Stimulated activated naive CD8-positive, alpha-beta T cell treated with anti-CD3 and anti-CD28 coated beads, Interleukin-15, amount 100 ng/mL, for 72 hours (primary cell): ENCODE data around the gene SOBP.

Source experiments
- ATAC-seq: fragments of 150-1000 bp; cut with Tn5 transposase; 2 replicates; pipeline ENCODE4 v1.10.0; 2021; ENCODE audit warnings: mild to moderate bottlenecking, moderate library complexity
- DNase-seq, 2 donors: peaks; one replicate each; pipeline ENCODE4 v3.0.0; 2021 to 2022
- H3K27ac Mint-ChIP-seq, 2 donors: one replicate each; pipeline ENCODE4 v1.8.0; 2022; ENCODE audit warnings: mild to moderate bottlenecking in 2 of 2, mixed read lengths in 2 of 2, moderate library complexity in 2 of 2
- H3K27me3 Mint-ChIP-seq: one replicate; pipeline ENCODE4 v1.8.0; 2022; ENCODE audit warnings: mixed read lengths
- H3K4me1 Mint-ChIP-seq: one replicate; pipeline ENCODE4 v1.8.0; 2022; ENCODE audit warnings: mild to moderate bottlenecking, mixed read lengths
- H3K4me3 Mint-ChIP-seq, 2 donors: one replicate each; pipeline ENCODE4 v1.8.0; 2022; ENCODE audit warnings: mild to moderate bottlenecking in 2 of 2, mixed read lengths in 2 of 2, moderate library complexity in 1 of 2
- H3K9me3 Mint-ChIP-seq, 2 donors: one replicate each; pipeline ENCODE4 v1.8.0; 2022; ENCODE audit warnings: mixed read lengths in 2 of 2

The SOBP gene

DNA sequence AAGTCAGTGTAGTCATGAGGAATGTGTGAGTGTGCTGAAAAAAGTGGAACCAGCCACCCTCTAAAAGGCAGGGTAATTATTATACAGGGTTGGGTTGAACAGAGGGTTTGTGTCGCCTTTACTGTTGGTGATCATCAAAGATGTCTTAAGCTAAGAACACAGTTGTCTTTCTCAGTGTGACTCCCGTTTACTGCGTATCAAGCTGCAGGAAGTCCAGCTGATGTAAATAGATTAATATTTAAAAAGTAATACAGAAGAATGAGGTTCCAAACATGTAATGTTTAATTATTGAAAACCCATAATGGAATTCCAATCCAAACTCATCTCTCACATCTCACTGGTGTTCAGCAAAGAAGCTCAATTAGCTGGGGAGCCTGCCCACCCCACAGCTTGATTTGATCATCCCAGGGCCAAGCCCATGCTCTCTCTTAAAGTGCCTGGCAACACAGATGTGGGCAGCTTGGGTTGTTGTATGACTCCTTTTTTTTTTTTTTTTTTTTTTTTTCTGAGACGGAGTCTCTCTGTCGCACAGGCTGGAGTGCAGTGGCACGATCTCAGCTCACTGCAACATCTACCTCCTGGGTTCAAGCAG lies 127.5 kb downstream of the SOBP start:
- H3K27ac Mint-ChIP-seq, result no peak overlapping the region
- no peak overlapping the region for H3K4me3 Mint-ChIP-seq
- ATAC-seq (no peak), DNase-seq (no peak)
- no peaks in the 10 kb centered on the region for H3K27me3 Mint-ChIP-seq
- H3K9me3 Mint-ChIP-seq, result no peaks in the 10 kb centered on the region
- peaks cover 35% of the 10 kb centered on the region for H3K4me1 Mint-ChIP-seq

GRCh38 chr6:107618672-107619071 lies 128.8 kb downstream of the SOBP start:
- peak overlapping the region; percentile 30 to 43 for H3K27ac Mint-ChIP-seq
- peak overlapping the region; percentile 49 to 56 for H3K4me3 Mint-ChIP-seq
- DNase-seq (peak; percentile 60 to 75), ATAC-seq (peak; percentile 99)
- no peaks in the 10 kb centered on the region for H3K27me3 Mint-ChIP-seq
- H3K4me1 Mint-ChIP-seq, result peaks cover 35% of the 10 kb centered on the region
- no peaks in the 10 kb centered on the region for H3K9me3 Mint-ChIP-seq

- H3K4me1 Mint-ChIP-seq, result peaks cover 40% of the 10 kb centered on the region
Measured at GRCh38 chr6:107620732-107621131, 130.8 kb downstream of the SOBP start.

DNA sequence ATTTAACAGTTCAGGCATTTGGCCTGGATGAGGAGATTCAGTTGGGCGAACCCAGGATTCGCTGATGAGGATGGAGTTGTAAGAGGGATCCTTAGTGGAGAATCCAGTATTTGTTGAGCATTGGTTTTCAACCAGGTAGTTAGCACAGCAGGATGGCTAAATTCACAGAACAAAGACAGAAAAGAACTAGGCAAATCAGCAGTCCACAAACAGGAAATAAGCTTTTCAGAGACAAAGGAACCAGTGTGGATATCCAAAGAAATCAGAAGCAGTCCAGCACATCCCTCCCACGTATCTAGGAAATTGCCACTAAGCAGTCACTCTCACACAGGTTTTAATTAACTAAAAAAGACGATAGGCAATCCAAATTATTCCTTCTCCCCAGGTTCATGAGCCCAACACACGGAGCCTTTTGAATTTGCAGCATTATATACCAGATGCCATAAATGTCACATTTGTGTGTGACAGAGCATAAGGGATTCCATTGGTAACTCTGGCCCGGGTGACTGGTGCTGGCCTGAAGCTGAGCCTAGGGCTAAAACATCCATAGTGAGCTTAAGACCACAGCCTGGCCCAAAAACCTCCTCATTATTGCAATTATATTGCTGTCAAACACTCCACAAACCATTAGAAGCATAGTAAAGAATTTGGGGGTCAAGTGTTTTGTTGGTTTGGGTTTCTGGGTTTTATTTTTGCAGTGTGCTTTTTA lies 131.5 kb downstream of the SOBP start:
- no peak for DNase-seq
- no peak overlapping the region for H3K27ac Mint-ChIP-seq
- ATAC-seq, result no peak
- H3K4me1 Mint-ChIP-seq, result peaks cover 40% of the 10 kb centered on the region
- H3K4me3 Mint-ChIP-seq, result no peak overlapping the region
- no peaks in the 10 kb centered on the region for H3K9me3 Mint-ChIP-seq
- no peaks in the 10 kb centered on the region for H3K27me3 Mint-ChIP-seq

More at GRCh38 chr6:107620732-107621131, 130.8 kb downstream of the SOBP start:
- Mint-ChIP-seq H3K4me3 (no peak overlapping the region), H3K9me3 (no peaks in the 10 kb centered on the region), H3K27me3 (no peaks in the 10 kb centered on the region), H3K27ac (peak overlapping the region in 1 of 2 donors; percentile 57)
- no peak for DNase-seq
- ATAC-seq, result no peak

GRCh38 chr6:107622269-107622668 lies 132.4 kb downstream of the SOBP start:
- H3K4me3 Mint-ChIP-seq, result no peak overlapping the region
- no peak for ATAC-seq
- no peak overlapping the region for H3K27ac Mint-ChIP-seq
- H3K4me1 Mint-ChIP-seq, result peaks cover 40% of the 10 kb centered on the region
- H3K27me3 Mint-ChIP-seq, result no peaks in the 10 kb centered on the region
- no peaks in the 10 kb centered on the region for H3K9me3 Mint-ChIP-seq
- no peak for DNase-seq

DNA sequence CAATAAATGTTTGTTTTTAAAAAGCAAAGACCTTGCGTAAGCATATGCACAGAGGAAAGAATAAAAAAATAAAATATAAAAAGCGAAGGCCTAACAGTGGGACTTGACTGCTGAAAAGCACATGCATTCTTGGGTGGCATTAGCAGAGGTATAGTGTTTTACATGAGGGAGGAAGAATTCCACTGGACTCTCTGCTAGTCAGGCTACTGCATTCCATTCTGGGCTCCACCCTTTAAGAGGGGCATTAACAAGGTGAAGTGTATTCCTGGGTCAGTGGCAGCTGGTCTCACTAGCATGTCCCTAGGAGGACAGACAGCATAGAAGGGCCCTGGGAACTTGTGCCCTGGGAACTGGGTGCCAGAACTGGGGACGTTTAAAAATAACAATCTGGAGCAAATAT lies 134.1 kb downstream of the SOBP start:
- Mint-ChIP-seq H3K4me1 (peaks cover 30% of the 10 kb centered on the region), H3K9me3 (no peaks in the 10 kb centered on the region), H3K27ac (no peak overlapping the region), H3K4me3 (no peak overlapping the region), H3K27me3 (no peaks in the 10 kb centered on the region)
- ATAC-seq, result no peak
- no peak for DNase-seq

GRCh38 chr6:107624541-107624940 lies 134.6 kb downstream of the SOBP start:
- ATAC-seq (no peak), DNase-seq (no peak)
- Mint-ChIP-seq H3K9me3 (no peaks in the 10 kb centered on the region), H3K27me3 (no peaks in the 10 kb centered on the region), H3K27ac (no peak overlapping the region), H3K4me3 (no peak overlapping the region), H3K4me1 (peaks cover 25% of the 10 kb centered on the region)

- Mint-ChIP-seq H3K4me3 (no peak overlapping the region), H3K27ac (peak overlapping the region in 1 of 2 donors; percentile 4), H3K4me1 (peaks cover 20% of the 10 kb centered on the region), H3K9me3 (no peaks in the 10 kb centered on the region), H3K27me3 (no peaks in the 10 kb centered on the region)
- DNase-seq, result no peak
- no peak for ATAC-seq
Measured at GRCh38 chr6:107625264-107625663, 135.3 kb downstream of the SOBP start.

DNA sequence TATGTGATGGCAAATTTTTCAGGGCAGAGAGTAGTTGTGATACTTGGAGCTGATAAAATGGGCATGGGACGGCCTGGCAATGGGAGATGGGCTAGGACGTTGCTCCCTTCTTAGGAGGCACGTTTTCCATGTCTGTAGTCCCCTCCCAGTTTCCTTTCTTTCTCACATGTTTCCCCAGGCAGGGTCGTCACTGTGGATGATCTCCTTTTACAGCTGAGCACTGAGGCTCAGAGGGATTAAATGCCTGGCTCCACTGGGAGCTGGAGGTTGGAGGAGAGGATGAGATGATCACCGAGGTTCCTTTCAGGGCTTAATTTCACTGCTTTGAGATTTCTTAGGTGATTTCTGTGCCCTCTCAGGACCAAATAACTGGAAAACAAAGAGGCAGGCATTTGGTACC lies 136.7 kb downstream of the SOBP start:
- Mint-ChIP-seq H3K27ac (no peak overlapping the region), H3K4me3 (no peak overlapping the region), H3K4me1 (peaks cover 6% of the 10 kb centered on the region), H3K9me3 (no peaks in the 10 kb centered on the region), H3K27me3 (peaks cover 7% of the 10 kb centered on the region)
- no peak for DNase-seq
- no peak for ATAC-seq

DNA sequence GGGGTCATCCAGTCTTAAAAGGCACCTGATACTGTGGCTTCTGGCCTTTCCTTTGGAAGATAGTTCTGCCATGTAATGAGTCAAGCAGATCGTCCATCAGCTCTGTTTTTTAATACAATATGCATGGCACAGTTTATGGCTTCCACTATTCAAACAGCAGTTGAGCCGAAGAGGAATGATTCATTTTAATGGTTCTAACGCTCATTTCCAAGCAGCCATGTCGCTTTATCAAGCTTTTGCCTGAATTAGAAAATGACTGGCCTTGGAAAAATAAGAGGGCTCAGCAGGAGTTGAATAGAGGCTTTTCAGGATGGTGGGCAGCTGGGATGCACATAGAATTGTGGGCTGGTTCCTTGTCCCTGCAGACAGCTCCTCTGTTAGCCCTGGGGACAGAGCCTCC lies 138.1 kb downstream of the SOBP start:
- ATAC-seq (no peak), DNase-seq (no peak)
- H3K4me3 Mint-ChIP-seq, result no peak overlapping the region
- H3K4me1 Mint-ChIP-seq, result peaks cover 6% of the 10 kb centered on the region
- H3K9me3 Mint-ChIP-seq, result no peaks in the 10 kb centered on the region
- peaks cover 20% of the 10 kb centered on the region for H3K27me3 Mint-ChIP-seq
- H3K27ac Mint-ChIP-seq, result no peak overlapping the region

DNA sequence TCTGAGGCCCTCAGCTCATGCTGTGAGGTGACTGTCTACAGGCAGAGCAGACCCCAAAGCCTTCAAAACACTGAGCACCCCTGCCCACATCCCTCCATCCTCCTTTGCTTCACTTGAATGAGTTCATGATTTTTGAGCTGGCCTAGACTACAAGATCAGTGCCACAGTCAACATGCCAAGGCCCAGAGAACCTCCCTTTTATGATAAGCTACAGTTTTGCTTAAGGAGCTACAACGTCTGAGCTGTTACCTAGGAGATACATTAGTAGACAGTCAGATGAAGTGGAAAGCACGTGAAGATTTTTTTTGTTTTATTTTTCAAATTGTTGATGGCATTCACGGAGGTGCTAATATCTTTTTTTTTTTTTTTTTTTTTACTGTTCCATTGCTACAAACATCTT lies 139.0 kb downstream of the SOBP start:
- H3K9me3 Mint-ChIP-seq, result no peaks in the 10 kb centered on the region

GRCh38 chr6:107629548-107630129 lies 139.7 kb downstream of the SOBP start:
- Mint-ChIP-seq H3K27me3 (peaks cover 37% of the 10 kb centered on the region), H3K4me1 (peaks cover 22% of the 10 kb centered on the region), H3K9me3 (no peaks in the 10 kb centered on the region), H3K4me3 (no peak overlapping the region), H3K27ac (no peak overlapping the region)
- ATAC-seq, result no peak
- DNase-seq, result no peak

More for the DNA sequence above, 139.0 kb downstream of the SOBP start:
- Mint-ChIP-seq H3K4me1 (peaks cover 15% of the 10 kb centered on the region), H3K4me3 (no peak overlapping the region), H3K27me3 (peaks cover 29% of the 10 kb centered on the region), H3K27ac (no peak overlapping the region)
- DNase-seq, result no peak
- ATAC-seq, result no peak

- DNase-seq (no peak), ATAC-seq (no peak)
- H3K9me3 Mint-ChIP-seq, result no peaks in the 10 kb centered on the region
- peaks cover 43% of the 10 kb centered on the region for H3K27me3 Mint-ChIP-seq
- H3K27ac Mint-ChIP-seq, result no peak overlapping the region
- H3K4me3 Mint-ChIP-seq, result no peak overlapping the region
- peaks cover 19% of the 10 kb centered on the region for H3K4me1 Mint-ChIP-seq
Measured at GRCh38 chr6:107630348-107630977, 140.5 kb downstream of the SOBP start.

- peaks cover 64% of the 10 kb centered on the region for H3K27me3 Mint-ChIP-seq
- no peak for ATAC-seq
- H3K9me3 Mint-ChIP-seq, result no peaks in the 10 kb centered on the region
- H3K4me3 Mint-ChIP-seq, result no peak overlapping the region
- peaks cover 23% of the 10 kb centered on the region for H3K4me1 Mint-ChIP-seq
- H3K27ac Mint-ChIP-seq, result no peak overlapping the region
- no peak for DNase-seq
Measured at GRCh38 chr6:107632381-107633136, 142.6 kb downstream of the SOBP start.

DNA sequence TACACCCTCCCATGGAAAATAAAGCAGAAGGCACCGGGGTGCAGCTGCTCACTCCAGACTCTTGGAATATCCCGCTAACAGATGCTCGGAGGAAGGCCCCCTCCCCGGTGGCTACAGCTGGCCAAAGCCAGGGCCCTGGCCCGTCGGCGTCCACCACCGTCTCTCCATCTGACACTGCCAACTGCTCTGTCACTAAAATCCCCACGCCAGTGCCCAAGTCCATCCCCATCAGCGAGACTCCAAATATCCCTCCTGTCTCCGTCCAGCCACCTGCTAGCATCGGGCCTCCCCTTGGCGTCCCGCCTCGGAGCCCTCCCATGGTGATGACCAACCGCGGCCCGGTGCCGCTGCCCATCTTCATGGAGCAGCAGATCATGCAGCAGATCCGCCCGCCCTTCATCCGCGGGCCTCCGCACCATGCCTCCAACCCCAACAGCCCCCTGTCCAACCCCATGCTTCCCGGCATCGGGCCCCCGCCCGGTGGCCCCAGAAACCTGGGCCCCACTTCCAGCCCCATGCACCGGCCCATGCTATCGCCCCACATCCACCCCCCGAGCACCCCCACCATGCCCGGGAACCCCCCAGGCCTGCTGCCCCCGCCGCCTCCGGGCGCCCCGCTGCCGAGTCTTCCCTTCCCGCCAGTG lies 143.9 kb downstream of the SOBP start:
- no peak for DNase-seq
- peak; percentile 61 for ATAC-seq
- peaks cover 64% of the 10 kb centered on the region for H3K27me3 Mint-ChIP-seq
- no peak overlapping the region for H3K27ac Mint-ChIP-seq
- H3K4me1 Mint-ChIP-seq, result peaks cover 23% of the 10 kb centered on the region
- H3K9me3 Mint-ChIP-seq, result no peaks in the 10 kb centered on the region
- peak overlapping the region; percentile 67 to 73 for H3K4me3 Mint-ChIP-seq
